ENCODE results near the gene SLC25A25.
"Not testable (repeated sequence)": the region's sequence is repeated elsewhere in the genome, so short reads cannot be mapped to it uniquely, and the experiment has no call there.

SLC25A25 gene

DNA sequence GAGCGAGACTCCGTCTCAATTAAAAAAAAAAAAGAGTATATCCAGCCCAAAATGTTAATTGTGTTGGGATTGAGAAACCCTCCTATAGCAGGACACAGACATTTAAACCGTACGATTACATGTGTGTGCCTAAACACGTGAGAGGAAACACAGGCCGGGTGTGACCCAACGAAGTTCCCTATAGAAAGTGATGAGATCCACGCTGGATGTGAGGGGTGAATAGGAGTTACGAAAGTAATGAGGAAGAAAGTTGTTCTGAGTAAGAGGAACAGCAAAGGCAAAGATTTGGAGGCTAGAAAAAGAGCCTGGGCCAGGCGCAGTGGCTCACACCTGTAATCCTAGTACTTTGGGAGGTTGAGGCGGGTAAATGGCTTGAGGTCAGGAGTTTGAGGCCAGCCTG, 14.5 kb upstream of the SLC25A25 start:
- DNase-seq, result no peak

DNA sequence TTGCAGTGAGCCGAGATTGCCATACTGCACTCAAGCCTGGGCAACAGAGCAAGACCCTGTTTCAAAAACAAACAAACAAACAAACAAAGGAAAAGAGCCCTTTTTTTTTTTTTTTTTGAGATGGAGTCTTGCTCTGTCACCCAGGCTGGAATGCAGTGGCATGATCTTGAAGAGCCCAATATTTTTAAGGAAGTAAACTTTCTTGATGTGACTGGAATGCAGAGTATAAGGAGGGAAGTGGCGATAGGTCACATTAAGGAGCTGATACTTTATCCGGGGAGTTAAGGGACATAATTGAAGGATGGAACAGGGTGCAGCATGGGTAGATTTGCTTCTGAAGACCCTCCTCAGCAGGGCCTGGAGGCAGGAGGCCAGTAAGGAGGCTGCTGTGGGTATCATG, 13.9 kb upstream of the SLC25A25 start:
- no peak for DNase-seq

DNA sequence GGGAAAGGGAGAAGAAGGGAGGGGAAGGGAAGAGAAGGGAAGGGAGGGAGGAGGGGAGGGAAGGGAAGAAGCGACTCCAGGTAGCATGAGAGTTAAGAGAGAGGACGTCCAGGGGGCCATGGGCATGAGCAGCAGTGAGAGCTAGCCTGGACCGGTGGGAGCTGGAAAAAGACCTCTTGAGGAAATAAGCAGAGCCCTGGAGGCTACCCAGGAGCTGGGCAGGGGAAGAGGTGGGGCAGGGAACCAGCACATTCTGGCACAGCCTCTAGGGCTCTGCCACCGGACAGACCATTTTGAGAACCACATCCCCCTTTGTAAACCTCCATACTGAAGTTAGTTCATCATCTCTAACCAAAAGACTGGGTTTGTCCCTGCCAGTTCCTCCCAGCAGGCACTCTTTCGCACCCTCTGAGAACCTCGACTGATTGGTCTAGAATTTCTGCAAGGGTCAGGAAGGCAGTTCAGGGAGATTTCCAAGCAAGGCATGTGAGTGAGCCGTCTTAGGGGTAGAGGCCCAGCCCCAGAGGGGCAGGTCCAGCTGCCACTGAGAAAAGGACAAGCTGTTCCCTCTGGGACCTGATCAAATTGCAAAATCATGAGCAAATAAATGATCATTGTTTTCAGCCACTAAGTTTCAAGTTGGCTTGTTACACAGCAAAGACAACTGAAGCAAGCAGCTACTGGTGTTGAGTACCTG, 12.5 kb upstream of the SLC25A25 start:
- DNase-seq, result no peak

DNA sequence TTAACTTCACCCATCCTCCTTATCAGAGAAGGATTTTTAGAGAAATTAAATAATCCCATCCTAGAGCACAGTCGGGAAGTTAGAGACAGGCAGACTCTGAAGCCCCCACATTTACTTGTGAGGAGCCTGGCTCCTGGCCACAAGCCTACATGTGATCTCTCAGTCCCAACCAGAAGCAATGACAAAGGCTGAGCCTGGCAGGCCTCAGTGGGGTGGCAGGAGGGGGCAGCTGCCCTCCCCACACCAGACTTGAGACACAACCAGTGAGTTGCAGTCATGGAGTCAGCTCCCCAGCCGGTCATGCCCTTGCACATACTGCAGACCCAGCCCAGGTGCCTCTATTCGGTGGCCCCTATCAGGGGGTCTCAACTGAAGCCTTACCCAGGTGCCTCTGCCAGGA, 11.9 kb upstream of the SLC25A25 start:
- no peak for DNase-seq

DNA sequence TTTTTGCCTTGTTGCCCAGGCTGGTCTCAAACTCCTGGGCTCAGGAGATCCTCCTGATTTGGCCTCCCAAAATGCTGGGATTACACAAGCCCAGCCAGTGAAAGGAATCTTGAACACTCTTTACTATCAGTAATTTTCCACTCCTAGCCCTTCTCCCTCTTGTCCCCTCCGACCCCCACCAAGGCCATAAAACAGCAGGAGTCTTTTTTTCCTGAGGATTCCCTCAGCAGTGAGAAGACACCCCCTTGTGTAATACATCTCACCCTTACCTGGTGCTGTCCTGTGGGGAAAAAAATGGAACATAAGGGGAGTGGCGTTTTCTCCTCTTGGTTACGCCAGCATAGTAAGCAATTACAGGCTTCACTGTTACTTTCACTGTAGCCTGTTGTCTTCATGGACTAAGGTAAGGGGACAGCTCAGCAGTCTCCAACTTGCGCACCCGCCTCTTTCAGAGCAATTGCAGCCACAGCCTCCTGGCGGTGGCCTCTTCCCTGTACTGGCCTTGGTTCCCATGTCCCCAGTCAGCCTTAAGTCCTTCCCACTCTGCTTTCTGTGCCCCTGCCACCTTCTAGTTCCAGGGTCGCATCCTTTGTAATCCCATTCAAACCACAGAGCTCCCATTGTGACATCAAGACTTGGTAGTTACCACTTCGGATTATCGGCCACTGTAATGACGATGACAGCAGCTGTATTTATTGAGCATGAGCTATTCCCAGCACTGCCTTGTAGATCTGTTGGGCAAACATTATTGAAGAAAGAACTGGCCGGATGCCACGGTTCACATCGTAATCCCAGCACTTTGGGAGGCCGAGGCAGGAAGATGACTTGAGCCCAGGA, 10.9 kb upstream of the SLC25A25 start:
- no peak for DNase-seq

DNA sequence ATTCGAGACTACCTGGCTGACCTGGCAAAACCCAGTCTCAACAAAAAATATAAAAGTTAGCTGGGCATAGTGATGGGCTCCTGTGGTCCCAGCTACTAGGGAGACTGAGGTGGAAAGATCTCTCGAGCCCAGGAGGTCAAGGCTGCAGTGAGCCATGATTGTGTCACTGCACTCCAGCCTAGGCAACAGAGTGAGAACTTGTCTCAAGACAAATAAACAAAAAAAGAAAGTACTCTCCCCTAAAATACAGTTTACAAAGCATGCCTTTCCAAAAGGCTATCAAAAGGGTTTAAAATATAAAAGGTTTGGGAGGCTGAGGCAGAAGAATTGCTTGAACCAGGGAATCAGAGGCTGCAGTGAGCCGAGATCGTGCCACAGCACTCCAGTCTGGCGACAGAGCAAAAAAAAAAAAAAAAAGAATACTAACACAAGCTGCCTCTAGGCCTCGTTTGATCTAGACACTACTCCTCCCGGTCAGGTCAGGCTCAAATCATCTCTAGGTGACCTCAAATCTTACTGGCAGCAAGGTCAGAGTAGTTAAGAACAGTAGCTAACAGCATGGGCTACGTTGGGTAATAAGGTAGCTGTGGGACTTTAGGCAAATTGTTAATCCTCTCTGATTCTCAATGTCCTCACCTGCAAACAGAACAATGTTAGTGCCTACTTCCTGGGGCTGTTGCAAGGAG, 10.2 kb upstream of the SLC25A25 start:
- no peak for DNase-seq

DNA sequence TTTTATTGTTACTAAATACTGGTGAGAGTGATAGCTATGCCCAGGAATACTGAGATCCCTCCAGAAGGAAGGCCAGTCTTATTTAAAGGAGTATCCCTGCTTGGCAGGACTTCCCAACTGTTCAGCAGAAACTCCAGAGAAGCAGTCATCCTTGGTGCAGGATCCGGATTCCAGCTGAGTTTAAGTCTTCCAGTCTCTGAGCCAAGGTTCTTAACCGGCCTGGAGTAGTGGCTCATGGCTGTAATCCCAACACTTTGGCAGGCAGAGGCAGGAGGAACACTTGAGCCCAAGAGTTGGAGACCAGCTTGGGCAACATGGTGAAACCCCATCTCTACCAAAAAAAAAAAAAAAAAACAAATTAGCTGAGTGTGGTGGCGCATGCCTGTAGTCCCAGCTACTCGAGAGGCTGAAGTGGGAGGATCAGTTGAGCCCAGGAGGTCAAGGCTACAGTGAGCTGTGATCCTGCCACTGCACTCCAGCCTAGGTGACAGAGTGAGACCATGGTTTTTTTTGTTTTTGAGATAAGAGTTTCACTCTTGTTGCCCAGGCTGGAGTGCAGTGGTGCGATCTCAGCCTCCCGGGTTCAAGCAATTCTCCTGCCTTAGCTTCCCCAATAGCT, 8.6 kb upstream of the SLC25A25 start:
- DNase-seq, result no peak

DNA sequence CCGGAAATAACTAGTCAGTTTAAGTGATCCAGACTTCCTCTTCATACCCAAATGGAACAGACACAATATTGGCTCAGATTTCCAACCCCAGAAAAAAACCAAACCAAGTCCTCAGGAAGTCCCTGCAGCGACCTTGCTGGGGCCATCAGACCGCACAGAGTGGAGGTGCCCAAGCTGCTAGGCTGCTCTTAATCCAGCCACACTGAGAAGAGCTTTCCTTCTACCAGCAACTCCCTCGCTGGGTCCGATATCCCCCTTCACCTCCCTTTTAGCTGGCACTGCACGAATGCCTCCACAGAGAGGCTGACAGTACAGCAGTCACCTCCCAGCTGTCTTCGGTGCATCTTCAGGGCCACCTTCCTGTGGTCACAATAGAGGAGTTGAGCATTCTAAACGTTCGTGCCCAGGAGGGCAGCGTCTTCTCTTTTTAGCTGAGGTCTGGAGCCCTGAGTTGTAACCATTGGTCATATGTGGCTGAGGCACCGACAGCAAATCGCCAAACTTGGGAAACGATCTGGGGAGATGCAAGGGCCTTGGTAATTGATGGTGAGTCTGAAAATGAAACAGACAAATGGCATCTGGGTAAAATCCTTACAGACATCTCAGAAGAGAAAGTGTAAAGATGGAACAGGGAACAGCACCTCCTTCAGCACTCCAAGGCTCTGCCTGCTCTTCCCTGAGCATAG, 6.6 kb upstream of the SLC25A25 start:
- peak; percentile 23 for DNase-seq

DNA sequence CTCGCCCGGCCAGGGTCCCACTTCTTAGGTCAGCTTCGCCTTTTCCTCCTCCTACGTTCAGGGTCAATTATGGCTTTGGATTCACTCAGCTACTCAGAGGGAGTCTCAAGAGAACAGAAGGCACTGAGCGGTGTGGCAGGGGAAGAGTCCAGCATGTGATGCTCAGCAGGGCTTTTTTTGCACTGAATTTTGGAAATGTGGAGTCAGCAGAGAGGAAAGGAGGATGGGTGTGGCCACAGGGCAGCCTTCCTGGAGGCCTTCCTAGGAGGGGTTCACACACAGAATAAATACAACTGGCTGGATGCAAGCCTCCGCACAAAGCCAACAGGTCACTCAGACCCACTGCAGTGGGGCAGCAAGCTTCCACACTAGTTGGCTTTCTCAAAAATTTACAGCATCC, 5.8 kb upstream of the SLC25A25 start:
- no peak for DNase-seq

DNA sequence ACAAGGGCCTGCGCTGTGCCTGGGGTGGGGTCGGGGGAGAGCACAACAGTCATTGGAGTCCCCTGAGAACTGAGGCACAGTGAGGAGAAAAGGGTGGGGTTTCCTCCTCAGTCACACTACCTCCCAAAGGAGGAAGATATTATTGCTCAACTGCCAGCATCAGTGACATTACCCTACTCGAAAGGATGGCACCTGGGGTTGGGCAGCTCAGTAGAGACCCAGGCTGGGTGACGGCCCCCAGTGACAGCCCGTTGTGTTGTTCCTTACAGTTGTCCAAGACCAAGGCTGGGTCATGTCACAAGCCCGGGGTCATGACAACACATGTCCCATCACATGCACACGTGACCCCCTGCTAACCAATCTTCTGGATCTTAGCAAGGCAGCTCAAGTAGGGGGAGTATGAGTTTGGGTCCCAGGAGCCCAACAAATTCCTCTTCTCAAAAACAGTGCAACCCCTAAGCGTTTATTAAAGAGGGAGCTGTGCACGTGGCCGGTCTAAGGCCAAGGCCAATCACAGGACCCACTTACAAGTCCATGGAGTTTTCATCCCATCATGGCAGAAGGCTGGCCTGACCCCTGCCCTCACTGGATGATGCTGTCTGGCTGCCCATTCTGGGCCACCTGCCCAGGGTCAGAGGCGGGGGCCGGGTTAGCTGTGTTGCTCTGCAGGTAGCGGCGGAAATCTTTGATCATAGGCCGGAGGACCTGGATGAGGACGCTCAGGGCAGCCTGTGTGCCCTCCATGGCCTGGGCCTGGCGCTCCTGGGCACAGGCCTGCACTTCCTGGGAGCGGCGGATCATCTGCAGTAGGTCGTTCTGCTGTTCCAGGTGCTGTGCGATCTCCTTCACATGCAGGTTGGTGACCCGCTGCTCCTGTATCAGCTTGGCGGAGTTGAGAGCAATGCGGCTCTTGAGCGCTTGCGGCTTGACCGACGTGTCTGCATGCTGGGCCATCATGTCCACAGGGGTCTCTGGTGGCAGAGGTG, 4.9 kb upstream of the SLC25A25 start:
- no peak for DNase-seq

DNA sequence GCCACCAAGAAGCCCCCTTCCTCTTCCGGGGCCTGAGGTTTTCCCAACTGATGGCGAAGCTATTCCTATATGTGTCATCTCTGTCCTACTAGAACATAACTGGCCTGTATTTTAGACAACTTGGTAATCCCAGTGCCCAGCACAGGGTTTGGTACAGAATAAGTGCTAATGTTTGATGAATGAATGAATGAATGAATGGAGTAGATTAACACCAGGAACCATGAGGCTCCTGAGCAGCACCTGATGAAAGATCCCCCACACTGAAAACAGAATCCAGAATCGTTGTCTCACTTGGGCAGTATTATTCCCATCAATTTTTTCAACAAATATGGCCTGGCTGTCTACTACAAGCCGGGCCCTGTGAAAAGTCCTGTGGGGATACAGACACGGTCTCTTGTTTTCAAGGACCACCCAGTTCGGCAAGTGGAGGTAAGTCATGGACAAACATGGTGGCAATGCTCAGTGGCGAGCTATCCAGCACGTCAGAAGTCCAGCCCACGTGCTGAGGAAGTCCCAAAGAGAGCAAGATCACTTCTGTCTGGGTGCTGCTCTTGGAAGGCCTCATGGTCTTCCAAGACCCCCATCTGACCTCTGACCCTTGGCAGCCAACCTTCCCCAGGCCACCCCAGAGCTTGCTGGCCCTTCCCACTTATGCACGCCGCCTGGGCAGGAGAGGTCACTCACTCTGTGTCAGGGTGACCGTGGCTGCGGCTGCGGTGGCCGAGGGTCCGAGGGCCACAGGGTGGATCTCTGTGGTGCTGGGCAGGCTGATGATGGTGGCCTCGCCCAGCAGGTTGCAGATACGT, 1.9 kb upstream of the SLC25A25 start:
- no peak for DNase-seq

DNA sequence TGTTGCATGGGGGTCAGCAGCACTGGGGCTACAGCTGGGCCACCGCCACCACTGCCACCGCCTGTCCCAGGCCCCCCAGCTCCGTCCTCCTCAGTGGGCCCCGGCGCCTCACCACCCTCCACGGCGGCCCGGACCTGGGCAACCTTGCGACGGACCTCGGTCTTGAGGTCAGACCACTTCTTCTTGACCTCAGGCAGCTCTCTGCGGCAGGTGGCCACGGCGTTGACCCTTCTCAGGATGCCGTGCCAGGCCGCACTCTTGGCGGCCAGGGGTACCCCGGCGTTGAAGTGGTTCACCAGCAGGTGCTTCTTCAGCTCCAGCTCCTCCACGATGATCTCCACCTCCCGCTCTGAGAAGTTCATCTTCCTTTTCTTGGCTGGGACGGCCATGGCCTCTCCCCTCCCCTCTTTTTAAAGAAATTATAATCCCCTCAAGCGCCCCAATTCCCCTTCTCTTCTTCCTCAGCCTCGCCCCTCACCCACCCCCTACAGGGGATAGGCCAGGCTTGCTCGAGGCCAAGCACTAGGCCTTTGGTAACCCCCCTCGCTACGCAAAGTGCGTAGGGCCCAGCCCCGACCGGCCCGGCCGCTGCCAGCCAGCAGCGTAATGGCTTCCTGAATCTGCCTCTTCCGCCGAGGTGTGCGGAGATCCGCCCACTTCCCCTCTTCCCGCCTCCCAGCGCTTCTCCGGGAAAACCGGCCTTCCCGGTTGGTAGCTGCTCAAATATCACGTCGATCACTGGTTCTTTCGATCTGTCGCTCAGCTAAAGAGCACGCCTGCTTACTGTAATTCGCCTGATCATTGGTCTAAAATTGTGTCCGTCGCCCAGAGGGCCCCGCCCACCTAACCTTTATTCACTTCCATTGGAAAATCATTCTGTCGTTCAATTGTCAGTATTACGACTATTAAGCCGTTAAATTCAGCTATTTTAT, 1.1 kb upstream of the SLC25A25 start, which contains the start of gene NAIF1:
TSS of gene NAIF1 (minus strand) at position 608 of the 932 bp plus-strand sequence. CDS start at position 389, 219 bp downstream.
- peak; percentile 96 for DNase-seq

DNA sequence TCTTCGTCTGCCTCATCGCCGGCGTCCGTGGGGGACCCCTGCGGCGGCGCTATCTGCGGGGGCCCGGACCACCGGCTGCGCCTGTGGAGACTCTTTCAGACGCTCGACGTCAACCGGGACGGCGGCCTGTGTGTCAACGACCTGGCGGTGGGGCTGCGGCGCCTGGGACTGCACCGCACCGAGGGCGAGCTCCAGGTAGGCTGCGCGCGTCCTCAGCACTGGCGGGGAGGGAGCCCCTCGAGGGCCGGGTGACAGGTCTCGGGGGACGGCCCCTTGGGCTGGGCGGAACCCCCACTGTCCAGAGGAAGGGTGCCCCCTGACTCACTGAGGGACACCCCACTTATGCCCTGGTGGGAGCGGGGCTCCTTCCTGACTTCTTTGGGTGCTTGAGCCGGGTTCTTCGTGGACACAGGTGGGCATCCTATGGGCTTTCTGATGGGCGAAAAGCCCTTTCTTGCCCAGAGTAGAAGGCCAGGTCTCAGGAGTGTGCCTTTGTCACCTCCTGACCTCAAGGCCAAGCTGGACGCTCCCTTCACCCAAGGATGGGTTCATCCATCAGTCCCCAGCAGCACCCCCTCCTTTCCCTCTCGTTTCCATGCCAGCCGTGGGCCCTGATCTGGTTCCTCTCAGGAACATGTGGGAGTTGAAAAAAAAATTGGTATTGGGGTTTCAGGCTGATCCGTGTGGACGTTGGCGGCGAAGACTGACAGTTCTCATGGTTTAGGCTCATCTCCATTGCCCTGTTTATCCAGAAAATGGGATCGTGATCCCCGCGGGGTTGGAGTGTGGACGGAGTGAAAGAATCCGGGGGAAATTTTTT, 564 bp downstream of the SLC25A25 start:
- DNase-seq, result peak; percentile 44

DNA sequence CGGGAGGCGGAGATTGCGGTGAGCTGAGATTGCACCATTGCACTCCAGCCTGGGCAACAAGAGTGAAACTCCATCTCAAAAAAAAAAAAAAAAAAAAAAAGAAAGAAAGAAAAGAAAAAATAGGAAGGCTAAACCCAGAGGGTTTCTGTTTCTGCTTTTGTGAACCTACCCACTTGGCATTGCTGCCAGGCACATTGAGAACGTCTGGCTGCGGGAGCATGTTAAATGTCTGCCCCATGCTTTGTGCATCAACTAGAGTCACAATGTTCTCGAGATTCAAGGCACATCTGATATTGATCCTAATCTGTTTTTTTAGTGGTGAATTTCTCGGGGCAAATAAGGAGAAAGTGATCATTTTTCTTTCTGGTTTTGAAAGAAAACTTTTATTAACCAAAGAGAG, 2.8 kb downstream of the SLC25A25 start:
- DNase-seq, result no peak

DNA sequence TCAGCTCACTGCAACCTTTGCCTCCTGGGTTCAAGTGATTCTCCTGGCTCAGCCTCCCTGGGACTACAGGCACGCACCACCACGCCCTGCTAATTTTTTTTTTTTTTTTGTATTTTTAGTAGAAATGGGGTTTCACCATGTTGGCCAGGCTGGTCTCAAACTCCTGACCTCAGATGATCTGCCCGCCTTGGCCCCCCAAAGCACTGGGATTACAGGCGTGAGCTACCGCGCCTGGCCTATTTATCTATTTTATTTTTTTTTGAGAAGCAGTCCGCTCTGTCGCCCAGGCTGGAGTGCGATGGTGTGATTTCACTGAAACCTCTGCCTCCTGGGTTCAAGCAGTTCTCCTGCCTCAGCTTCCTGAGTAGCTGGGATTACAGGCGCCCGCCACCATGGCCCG, 3.4 kb downstream of the SLC25A25 start:
- DNase-seq, result not testable (repeated sequence)

DNA sequence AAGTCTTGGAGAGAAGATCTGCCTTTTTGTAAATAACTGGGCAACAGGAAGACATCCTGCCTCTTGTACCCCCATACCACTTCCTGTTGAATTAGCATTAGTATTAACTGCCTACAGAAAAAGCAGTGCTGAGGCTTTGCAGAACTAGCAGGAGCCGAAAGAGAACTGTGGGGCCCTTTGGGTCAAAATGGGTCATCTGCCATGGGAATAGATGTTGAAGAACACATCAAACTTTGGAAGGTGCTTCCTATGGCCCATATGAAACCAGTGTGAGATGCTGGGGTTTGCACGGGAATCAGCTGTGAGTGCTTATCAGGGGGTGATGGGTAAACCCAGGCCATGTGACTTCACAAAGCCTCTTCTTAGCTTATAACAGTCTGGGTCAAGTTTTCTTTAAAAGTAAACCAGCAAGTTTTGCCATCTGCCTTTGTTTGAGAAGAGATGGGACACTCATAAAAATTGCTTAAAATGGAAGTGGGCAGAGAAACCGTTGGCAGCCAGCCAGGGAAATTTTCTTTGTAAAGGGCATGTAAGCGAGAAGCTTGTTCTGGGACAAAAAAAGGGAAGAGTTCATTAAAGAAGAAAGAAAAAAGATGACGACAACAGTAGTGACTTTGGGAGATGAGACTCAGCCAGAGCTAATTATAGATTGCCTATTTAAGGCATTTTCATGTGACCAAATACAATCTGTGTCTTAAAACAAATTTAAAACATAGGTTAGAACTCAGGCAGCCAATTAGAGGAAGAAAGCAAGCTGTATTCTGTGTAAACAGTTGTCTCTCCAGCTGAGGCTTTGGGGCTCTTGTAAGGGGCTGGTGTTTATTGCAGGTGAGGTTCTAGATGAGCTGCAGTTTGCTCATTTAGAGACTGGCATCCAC, 4.4 kb downstream of the SLC25A25 start:
- peak; percentile 67 for DNase-seq

DNA sequence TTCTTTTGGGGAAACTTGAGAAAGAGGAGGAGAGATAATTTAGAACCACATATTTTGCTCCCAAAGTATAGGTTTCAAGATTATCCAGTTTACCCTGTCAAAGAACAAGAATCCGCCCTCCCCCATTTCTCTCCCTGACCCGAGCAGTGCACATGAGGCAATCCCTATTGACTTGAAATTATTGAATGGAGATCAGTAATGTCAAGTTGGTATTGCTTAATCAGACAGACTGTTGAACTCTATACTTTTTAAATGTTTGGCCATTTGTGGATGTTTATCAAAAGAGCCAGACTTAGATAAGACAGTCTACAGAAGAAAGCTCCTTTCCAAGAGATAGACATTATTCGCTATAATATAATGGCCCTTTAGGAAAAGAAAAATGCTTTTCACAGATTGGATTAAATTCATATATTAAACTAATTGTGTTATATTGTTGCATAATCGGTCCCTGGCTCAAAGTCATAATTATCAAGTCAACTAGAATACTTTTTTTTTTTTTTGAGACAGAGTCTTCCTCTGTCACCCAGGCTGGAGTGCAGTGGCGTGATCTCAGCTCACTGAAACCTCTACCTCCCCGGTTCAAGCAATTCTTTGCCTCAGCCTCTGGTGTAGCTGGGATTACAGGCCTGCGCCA, 5.3 kb downstream of the SLC25A25 start:
- no peak for DNase-seq

All from CD4-positive, alpha-beta T cell treated with Interleukin-6 for 4 hours (primary cell).